ENCODE results near the gene PHACTR1.
"Not testable (repeated sequence)": the region's sequence is repeated elsewhere in the genome, so short reads cannot be mapped to it uniquely, and the experiment has no call there.

The PHACTR1 gene

GRCh38 chr6:13120483-13121482 is 404.2 kb downstream of the PHACTR1 start:
- no peak for DNase-seq

GRCh38 chr6:13124131-13124530 is 407.6 kb downstream of the PHACTR1 start:
- DNase-seq: no peak

GRCh38 chr6:13125841-13126240 is 409.3 kb downstream of the PHACTR1 start:
- no peak for DNase-seq

- DNase-seq: peak; percentile 3
Observed at GRCh38 chr6:13131935-13132661, 415.5 kb downstream of the PHACTR1 start.

GRCh38 chr6:13133894-13134293 is 417.3 kb downstream of the PHACTR1 start:
- DNase-seq: not testable (repeated sequence)

GRCh38 chr6:13135152-13135551 is 418.6 kb downstream of the PHACTR1 start:
- DNase-seq: no peak

- DNase-seq: no peak
Observed at GRCh38 chr6:13139119-13139518, 422.6 kb downstream of the PHACTR1 start.

GRCh38 chr6:13140980-13141379 is 424.4 kb downstream of the PHACTR1 start:
- DNase-seq: no peak

- DNase-seq: no peak
Observed at GRCh38 chr6:13141387-13141786, 424.8 kb downstream of the PHACTR1 start.

GRCh38 chr6:13142611-13143010 is 426.0 kb downstream of the PHACTR1 start:
- no peak for DNase-seq

GRCh38 chr6:13146442-13146841 is 429.9 kb downstream of the PHACTR1 start:
- DNase-seq: no peak

- DNase-seq: no peak
Observed at GRCh38 chr6:13147376-13147775, 430.8 kb downstream of the PHACTR1 start.

GRCh38 chr6:13147782-13148181 is 431.2 kb downstream of the PHACTR1 start:
- no peak for DNase-seq

GRCh38 chr6:13152764-13153163 is 436.2 kb downstream of the PHACTR1 start:
- no peak for DNase-seq

GRCh38 chr6:13156381-13156780 is 439.8 kb downstream of the PHACTR1 start:
- no peak for DNase-seq

GRCh38 chr6:13157293-13157692 is 440.7 kb downstream of the PHACTR1 start:
- DNase-seq: no peak

GRCh38 chr6:13159300-13159699 is 442.7 kb downstream of the PHACTR1 start:
- no peak for DNase-seq

- DNase-seq: not testable (repeated sequence)
Observed at GRCh38 chr6:13159822-13160221, 443.3 kb downstream of the PHACTR1 start.

- no peak for DNase-seq
Observed at GRCh38 chr6:13163161-13163944, 446.8 kb downstream of the PHACTR1 start.

- no peak for DNase-seq
Observed at GRCh38 chr6:13164291-13164690, 447.7 kb downstream of the PHACTR1 start.

GRCh38 chr6:13165502-13166172 is 449.1 kb downstream of the PHACTR1 start:
- DNase-seq: no peak

- DNase-seq: no peak
Observed at GRCh38 chr6:13166269-13166668, 449.7 kb downstream of the PHACTR1 start.
